GM21423 (cell line): Measurements from ENCODE around the gene ZIC5.

ENCODE experiments used
- ATAC-seq: cut with Tn5 transposase; IDR thresholded peaks from one replicate; pipeline ENCODE4 v1.9.1; 2021; ENCODE audit warnings: mild to moderate bottlenecking, moderate library complexity; ENCODE audit not compliant: unreplicated experiment

The ZIC5 gene

GRCh38 chr13:99971576-99972189 is at the start of gene ZIC5:
Gene ZIC5 (minus strand): TSS chr13:99971767. CDS start chr13:99971603, 164 bp downstream.
- ATAC-seq, result no peak

GRCh38 chr13:100019780-100020356 is 48.3 kb upstream of the ZIC5 start:
- no peak for ATAC-seq

- ATAC-seq, result no peak
Measured at GRCh38 chr13:100014621-100015020, 43.1 kb upstream of the ZIC5 start.

DNA sequence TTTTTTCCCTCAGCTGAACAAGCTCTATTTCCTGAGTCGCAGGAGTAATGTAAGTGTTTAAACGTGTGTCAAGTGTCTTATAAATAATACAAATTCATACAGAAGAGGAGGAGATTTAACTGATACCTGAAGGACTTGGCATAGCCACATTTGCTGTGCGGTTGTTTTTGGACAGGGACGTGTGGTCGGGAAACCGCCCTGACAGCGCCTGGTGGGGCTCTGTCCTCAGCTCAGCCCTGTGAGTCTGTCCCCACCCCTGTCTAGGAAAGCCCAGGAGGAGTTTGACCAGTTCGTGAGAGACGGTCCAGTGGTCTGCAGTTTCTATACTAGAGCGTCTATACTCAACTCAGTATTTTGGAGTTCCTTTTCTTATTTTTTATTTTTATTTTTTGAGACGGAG is 26.7 kb upstream of the ZIC5 start:
- no peak for ATAC-seq

GRCh38 chr13:99997702-99998214 is 26.2 kb upstream of the ZIC5 start:
- ATAC-seq, result no peak

GRCh38 chr13:99996381-99996973 is 24.9 kb upstream of the ZIC5 start:
- no peak for ATAC-seq

DNA sequence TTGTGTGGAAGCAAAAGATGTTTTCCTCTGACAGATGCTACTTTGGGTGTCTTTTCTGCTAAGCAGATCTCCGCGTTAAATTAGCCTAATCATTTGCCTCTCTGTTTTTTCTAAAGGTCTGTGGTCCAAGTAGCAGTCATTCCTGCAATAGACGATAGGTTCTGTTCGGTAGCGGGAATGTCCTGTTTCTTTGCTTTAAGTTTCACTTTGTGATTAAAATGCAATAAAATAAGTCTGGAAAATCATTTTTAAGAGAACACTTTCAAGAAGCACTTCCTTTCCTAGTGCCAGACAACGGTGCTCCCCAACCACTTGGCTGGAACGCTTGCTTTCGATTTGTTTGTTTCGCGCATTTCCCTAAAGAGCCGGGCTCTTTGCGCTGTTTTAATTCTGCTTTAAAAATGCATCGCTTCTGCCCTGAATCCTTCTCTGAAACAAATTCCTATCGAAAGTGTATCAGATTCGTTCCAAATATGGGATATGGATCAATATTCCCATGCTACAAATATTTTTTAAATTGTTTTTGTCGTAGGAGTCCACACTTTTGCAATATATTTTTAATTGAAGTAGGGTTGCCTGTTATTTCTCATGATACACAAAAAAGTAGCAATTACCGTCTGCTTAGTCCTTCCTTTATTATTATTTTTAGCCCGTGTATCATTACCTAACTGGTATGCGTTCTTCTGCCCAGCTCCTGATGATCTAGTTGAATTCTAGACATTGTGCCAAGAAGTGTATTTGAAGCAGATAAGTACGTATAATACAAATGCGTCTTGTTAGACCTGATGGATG is 24.2 kb upstream of the ZIC5 start:
- no peak for ATAC-seq

DNA sequence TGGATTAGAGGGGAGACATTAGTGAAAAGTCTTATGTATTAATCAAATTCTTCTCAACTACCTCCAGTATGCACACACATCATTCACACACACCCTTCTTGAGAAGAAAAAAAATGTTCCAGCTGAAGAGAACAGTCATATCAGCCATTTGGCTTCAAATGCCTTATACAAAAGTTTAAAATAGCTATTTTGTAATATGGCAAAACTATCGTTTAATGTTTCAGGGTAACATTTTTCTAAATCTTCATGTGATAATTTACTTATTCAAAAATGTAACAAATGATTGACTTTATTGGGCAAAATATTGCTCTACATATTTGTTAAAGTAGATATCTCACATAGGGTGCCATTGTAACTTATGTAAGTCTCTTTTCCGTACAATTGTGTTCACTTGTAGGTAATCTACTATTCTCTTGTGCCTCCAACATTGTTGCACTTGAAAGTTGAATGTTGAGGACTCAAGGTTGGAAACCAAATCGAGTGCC is 23.6 kb upstream of the ZIC5 start:
- no peak for ATAC-seq

DNA sequence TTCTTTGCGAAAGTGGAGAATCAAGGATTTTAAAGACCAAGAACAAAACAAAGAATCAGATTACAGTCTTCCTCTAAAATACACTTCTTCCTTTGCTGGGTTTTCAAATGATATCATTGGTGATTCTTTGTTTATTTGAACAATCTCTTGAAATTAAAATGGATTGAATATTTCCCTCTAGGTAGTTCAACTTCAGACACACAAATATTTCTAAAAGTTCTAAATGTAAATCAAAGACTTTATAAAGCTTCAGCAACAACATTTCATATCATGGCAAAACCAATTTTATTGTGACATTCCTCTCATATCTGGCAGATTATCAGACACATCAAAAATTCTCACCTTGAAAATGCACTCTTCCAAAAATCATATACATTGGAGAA is 23.1 kb upstream of the ZIC5 start:
- ATAC-seq, result no peak

DNA sequence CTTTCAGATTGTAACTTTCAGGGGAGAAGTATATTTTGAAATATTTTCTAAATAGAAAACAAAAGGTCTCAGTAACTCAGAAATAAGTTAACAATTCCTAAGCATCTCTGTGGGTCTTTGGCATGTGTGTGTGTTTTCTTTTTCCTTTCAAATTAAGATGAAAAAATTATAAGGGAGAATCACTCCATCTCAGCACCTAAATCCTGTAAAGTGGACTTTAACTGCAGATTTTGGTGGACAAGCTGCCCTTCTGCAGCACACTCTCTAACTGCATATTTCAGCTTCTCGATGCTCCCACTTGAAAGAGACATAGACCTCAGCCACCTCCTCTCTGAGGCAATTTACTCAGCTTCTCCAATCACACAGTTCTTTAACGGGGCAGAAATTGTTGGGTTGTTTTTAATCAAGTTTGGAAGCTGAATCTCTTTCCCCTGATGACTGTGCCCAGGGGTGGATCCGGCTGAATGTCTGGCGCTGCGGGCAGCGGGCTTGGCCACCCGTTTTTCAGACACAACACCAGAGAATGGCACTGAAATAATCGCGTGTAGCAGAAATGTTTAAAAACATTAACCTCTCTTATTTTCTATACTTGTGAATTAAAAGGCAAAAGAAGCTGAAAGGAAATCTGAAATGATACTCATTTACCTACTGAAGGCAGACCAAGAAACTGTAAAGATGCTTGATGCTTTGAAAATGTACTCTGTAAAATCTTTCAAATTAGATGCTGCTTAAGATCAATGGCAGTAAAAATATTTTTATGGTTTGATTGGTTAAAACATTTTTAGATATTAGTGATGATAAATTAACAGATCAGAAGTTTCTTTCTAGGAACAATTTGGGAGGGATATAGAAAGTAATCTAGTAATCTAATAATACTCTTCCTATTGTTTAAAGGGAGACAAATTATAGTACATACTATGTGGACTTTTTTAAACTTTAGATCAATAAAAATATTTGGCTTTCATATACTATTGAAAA is 22.4 kb upstream of the ZIC5 start:
- no peak for ATAC-seq

DNA sequence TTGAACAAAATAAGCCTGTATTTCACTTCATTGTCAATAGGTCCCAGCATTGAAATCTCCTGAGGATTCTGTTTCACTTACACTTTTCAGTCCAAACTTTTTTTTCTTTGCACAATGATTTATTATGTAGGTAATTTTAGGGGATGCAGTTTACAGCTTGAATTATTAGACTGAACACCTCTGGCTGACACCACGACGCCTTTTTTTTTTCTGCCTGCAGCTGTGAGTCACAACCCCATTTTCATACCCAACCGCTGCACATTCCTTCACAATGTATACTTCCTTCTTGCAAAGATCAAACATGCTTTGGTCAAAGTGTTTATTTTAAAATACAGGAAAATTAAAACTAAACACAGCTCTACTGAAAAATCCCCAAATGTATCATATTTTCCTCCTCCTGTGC is 21.4 kb upstream of the ZIC5 start:
- ATAC-seq, result no peak

DNA sequence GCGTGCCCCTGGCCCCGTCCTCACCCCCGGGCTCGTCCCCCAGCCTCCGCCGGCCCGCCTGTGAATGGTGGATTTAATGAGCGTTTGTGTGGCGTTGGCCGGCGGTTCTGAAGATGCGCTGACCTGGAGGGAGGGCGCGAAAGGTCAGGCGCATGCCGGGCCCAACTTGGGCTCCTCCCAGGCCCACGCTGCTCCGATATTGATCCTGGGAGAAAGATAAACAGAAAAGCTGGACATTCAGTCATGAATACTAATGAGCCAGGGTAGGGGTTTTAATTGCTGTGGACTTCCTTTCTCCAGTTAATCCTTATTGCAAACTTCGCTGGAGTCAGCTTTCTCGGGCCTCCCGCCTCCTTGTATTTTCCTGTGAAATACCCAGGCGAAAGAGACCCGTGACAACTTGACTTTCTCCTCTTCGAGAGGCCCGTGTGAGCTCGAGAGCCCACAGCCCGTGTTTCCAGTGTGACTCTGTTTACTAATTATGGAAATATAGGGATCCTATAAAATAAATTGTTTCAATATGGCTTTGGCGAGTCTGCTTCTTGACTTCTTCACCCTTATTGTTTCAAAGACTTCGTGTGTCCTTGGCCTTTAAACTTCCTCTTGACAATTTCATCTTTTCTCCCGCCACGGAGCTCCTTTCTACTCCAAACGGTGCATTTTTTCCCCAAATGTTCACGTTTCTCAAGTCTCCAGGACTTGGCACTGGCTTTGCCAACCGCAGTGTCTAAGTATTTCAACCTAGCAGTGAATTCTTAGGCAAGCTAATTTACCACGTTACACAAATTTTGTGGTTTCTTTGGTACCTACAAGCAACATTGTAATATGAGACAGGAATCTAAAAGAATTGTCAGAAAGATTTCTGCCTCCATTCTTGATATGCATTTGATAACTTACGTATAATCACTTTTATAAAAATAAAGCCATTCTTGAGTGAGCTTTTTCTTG is 20.5 kb upstream of the ZIC5 start:
- ATAC-seq, result no peak

DNA sequence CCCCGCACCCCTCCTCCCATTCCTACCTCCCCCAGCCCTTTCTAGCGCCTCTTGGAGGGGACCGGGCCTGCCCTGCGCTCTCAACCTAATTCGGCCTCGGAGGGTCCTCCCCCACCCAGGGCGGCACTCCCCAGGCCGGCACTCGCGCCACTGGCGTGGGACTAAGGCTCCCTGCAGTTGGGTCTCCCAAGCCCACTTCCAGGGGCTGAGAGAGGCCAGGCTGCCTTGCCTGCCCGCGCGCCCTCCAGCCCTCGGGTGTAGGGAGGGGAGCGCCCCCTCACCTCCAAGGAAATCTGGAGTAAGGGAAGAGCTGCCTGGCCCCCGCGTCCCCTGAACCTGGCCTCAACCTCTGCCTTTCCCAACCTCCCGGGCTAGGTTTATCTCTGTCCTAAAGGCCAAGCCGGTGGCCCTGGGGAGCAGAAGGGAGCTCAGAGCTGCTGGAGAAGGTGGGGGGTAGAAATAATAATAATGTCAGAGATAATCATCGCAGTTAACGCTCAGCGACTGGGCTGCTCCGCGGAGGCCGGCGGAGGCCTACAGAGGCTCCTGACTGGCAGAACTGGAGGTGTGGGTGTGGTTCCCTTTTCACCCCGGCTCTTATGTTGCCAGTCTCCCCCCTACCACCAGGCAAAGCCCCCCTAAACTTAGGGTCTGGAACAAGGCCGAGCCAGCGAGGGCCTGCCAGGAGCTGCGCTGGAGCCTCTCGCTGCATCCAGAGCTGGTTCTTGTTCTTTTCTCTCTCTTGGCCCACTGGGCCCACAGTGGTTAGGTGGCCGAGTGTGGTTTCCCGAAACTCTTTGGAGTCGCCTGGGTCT is 19.7 kb upstream of the ZIC5 start:
- no peak for ATAC-seq

DNA sequence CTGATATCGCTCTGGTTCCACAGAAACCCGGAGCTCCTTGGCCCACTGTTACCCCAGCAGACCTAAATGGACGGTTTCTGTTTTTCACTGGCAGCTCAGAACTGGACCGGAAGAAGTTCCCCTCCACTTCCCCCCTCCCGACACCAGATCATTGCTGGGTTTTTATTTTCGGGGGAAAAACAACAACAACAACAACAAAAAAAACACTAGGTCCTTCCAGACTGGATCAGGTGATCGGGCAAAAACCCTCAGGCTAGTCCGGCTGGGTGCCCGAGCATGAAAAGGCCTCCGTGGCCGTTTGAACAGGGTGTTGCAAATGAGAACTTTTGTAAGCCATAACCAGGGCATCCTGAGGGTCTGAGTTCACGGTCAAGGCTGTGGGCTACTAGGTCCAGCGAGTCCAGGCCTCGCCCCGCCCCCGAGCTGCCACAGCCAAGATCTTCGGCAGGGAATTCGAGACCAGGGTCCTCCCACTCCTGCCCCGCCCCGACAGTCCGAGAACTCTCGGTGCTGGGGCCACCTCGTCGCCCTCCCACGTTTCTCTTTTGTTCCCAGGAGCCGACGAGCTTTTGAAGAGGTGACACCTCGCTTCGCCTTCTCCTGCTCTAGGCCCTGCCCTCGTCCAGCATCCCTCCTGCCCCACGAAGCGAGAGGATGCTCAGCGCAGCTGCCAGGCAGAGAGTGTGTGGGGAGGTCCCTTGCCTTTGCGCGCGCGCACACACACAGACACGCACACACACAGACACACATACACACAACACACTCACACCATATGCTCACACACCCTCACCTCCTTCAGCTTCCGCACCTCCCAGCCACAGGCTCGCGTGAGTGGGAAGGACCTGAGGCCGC is 18.8 kb upstream of the ZIC5 start:
- ATAC-seq, result no peak

- ATAC-seq, result no peak
Measured at GRCh38 chr13:99989276-99990125, 17.9 kb upstream of the ZIC5 start.

- ATAC-seq, result no peak
Measured at GRCh38 chr13:99988529-99989275, 17.1 kb upstream of the ZIC5 start.
